Mesendoderm (in vitro differentiated cells): Measurements from ENCODE around the gene CUEDC1.

Experiments used
- DNase-seq: peaks from one replicate; pipeline ENCODE4 v3.0.0; 2013
- H2AK5ac ChIP-seq: 2 replicates; pipeline ENCODE4 v1.6.1; 2013; ENCODE audit warnings: low read length, inconsistent platforms
- H2BK120ac ChIP-seq: 2 replicates; pipeline ENCODE4 v1.6.1; 2013; ENCODE audit warnings: low read depth, mild to moderate bottlenecking, low read length, moderate library complexity, mixed read lengths
- H2BK15ac ChIP-seq: replicated peaks from 2 replicates; pipeline ENCODE4 v1.6.1; 2013; ENCODE audit warnings: low read depth, mild to moderate bottlenecking, moderate library complexity
- H2BK5ac ChIP-seq: 2 replicates; pipeline ENCODE4 v1.6.1; 2013; ENCODE audit warnings: low read length, inconsistent platforms
- H3K18ac ChIP-seq: 2 replicates; pipeline ENCODE4 v1.6.1; 2013; ENCODE audit warnings: mild to moderate bottlenecking, low read length, mixed read lengths
- H3K23ac ChIP-seq: one replicate; pipeline ENCODE4 v1.6.1; 2013; ENCODE audit warnings: low read length
- H3K27ac ChIP-seq: 2 replicates; pipeline ENCODE4 v1.5.1; 2013; ENCODE audit warnings: low read depth, mild to moderate bottlenecking, inconsistent platforms, low read length, moderate library complexity
- H3K27me3 ChIP-seq: 2 replicates; pipeline ENCODE4 v1.6.1; 2013; ENCODE audit warnings: low read length, control low read depth, mild to moderate bottlenecking, inconsistent platforms; ENCODE audit not compliant: insufficient read depth, poor library complexity
- H3K36me3 ChIP-seq: 2 replicates; pipeline ENCODE4 v1.6.1; 2013; ENCODE audit warnings: low read length, inconsistent platforms; ENCODE audit not compliant: control insufficient read depth, insufficient read depth
- H3K4ac ChIP-seq: one replicate; pipeline ENCODE4 v1.6.1; 2013; ENCODE audit warnings: low read depth, mild to moderate bottlenecking, low read length, moderate library complexity
- H3K4me1 ChIP-seq: 2 replicates; pipeline ENCODE4 v1.6.1; 2013; ENCODE audit warnings: low read depth, low read length, inconsistent platforms; ENCODE audit not compliant: control insufficient read depth
- H3K4me2 ChIP-seq: 2 replicates; pipeline ENCODE4 v1.6.1; 2013; ENCODE audit warnings: low read length
- H3K4me3 ChIP-seq: 2 replicates; pipeline ENCODE4 v1.5.1; 2013; ENCODE audit warnings: mild to moderate bottlenecking, low read length
- H3K56ac ChIP-seq: one replicate; pipeline ENCODE4 v1.6.1; 2013; ENCODE audit warnings: low read length
- H3K79me1 ChIP-seq: 2 replicates; pipeline ENCODE4 v1.6.1; 2013; ENCODE audit warnings: low read length, inconsistent platforms
- H3K79me2 ChIP-seq: 2 replicates; pipeline ENCODE4 v1.6.1; 2013; ENCODE audit warnings: mild to moderate bottlenecking, low read length; ENCODE audit not compliant: control insufficient read depth, insufficient read depth
- H3K9ac ChIP-seq: 2 replicates; pipeline ENCODE4 v1.6.1; 2013; ENCODE audit warnings: low read length, inconsistent platforms
- H4K5ac ChIP-seq: one replicate; pipeline ENCODE4 v1.6.1; 2013; ENCODE audit warnings: low read length
- H4K8ac ChIP-seq: one replicate; pipeline ENCODE4 v1.6.1; 2013; ENCODE audit warnings: low read depth, mild to moderate bottlenecking, control low read depth, low read length, moderate library complexity
- WGBS: extraction: QIAGEN DNeasy Blood & Tissue Kit; methylation state at CpG from one replicate; pipeline ENCODE4 v1.1.7; 2013; ENCODE audit warnings: low lambda C conversion rate, missing lambda C conversion rate; ENCODE audit not compliant: insufficient coverage; ENCODE audit errors: extremely low coverage; 5-methylcytosine and 5-hydroxymethylcytosine counted together

Gene CUEDC1

GRCh38 chr17:57905875-57906455 lies 49.2 kb downstream of the CUEDC1 start:
- Histone ChIP-seq H3K79me1 (no peaks in the 10 kb centered on the region), H3K18ac (no peak overlapping the region), H3K4ac (no peak overlapping the region), H3K36me3 (no peaks in the 10 kb centered on the region), H2BK5ac (no peak overlapping the region), H3K9ac (no peak overlapping the region), H3K23ac (no peak overlapping the region), H2BK120ac (no peak overlapping the region), H4K5ac (no peak overlapping the region), H3K4me1 (peaks cover 2% of the 10 kb centered on the region), H4K8ac (no peak overlapping the region), H3K4me2 (no peak overlapping the region), H3K56ac (no peak overlapping the region), H3K4me3 (no peak overlapping the region), H3K79me2 (no peaks in the 10 kb centered on the region), H2BK15ac (no peak overlapping the region), H2AK5ac (no peak overlapping the region), H3K27me3 (no peaks in the 10 kb centered on the region), H3K27ac (no peak overlapping the region)
- no peak for DNase-seq

GRCh38 chr17:57903961-57904360 lies 51.3 kb downstream of the CUEDC1 start:
- H3K4ac ChIP-seq = no peak overlapping the region
- no peak overlapping the region for H2BK120ac ChIP-seq
- no peak overlapping the region for H3K4me2 ChIP-seq
- no peak overlapping the region for H2AK5ac ChIP-seq
- H3K9ac ChIP-seq = no peak overlapping the region
- H3K18ac ChIP-seq = no peak overlapping the region
- H4K5ac ChIP-seq = no peak overlapping the region
- H3K4me3 ChIP-seq = no peak overlapping the region
- no peak overlapping the region for H3K27ac ChIP-seq
- WGBS = no CpG with 5 or more reads among the region's 7 CpGs
- peaks cover 2% of the 10 kb centered on the region for H3K4me1 ChIP-seq
- no peak for DNase-seq
- no peak overlapping the region for H3K23ac ChIP-seq
- H3K79me1 ChIP-seq = no peaks in the 10 kb centered on the region
- H3K56ac ChIP-seq = no peak overlapping the region
- no peaks in the 10 kb centered on the region for H3K79me2 ChIP-seq
- H3K27me3 ChIP-seq = no peaks in the 10 kb centered on the region
- no peak overlapping the region for H2BK5ac ChIP-seq
- no peak overlapping the region for H4K8ac ChIP-seq
- H3K36me3 ChIP-seq = no peaks in the 10 kb centered on the region
- H2BK15ac ChIP-seq = no peak overlapping the region

DNA sequence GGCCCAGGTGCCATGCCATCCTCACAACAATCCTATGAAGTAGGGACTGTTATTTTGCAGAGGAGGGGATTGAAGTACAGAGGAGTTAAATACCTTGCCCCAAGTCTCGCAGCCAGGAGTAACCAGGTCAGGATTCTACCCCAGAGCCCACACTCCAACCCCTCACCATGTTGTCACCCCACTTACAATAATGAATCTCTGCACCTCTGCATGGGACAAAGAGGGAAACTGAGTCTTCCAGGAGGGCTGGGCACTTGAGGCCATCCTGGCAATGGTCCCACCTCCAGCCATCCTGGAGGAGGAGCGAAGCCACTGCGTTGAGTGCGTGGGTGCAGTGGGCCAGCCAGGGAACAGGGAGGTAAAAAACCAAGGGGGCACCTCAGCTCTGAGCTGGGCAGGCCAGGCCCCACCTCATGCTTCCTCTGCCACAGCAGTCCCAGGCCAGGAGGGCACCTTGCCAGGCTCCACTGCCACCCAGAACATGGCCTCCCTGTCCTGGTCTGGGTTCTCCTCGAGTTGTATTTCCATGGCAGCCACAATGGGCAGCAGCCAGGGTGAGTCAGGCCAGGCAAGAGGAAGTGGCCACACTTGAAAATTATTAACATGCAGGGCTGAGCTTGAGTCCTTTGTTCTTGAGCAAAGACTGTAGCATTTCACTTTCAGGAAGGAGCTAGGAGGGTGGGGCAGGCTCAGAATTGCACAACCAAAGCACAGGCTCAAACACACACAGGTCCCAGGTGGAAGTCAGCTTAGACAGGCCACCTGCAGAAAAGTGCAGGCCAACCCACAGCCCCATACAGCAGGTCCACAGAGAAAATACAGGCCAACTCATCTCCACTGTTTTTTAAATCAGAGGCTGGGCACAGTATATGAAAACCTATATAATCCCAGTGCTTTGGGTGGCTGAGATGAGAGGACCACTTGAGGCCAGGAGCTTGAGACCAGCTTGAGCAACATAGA lies 52.1 kb downstream of the CUEDC1 start:
- H3K56ac ChIP-seq = peak overlapping the region; percentile 31
- no peak overlapping the region for H3K18ac ChIP-seq
- no peak overlapping the region for H4K8ac ChIP-seq
- H2BK15ac ChIP-seq = no peak overlapping the region
- no peak for DNase-seq
- H3K79me2 ChIP-seq = no peaks in the 10 kb centered on the region
- H3K4me3 ChIP-seq = no peak overlapping the region
- no peak overlapping the region for H2BK5ac ChIP-seq
- peaks cover 5% of the 10 kb centered on the region for H3K4me1 ChIP-seq
- H3K4me2 ChIP-seq = no peak overlapping the region
- no peak overlapping the region for H3K27ac ChIP-seq
- no peaks in the 10 kb centered on the region for H3K27me3 ChIP-seq
- no peak overlapping the region for H2BK120ac ChIP-seq
- no peak overlapping the region for H3K4ac ChIP-seq
- H3K9ac ChIP-seq = no peak overlapping the region
- no peak overlapping the region for H2AK5ac ChIP-seq
- H4K5ac ChIP-seq = no peak overlapping the region
- WGBS = no CpG with 5 or more reads among the region's 5 CpGs
- H3K79me1 ChIP-seq = no peaks in the 10 kb centered on the region
- H3K23ac ChIP-seq = no peak overlapping the region
- H3K36me3 ChIP-seq = no peaks in the 10 kb centered on the region

GRCh38 chr17:57902117-57902799 lies 53.0 kb downstream of the CUEDC1 start:
- Histone ChIP-seq H4K5ac (no peak overlapping the region), H3K36me3 (no peaks in the 10 kb centered on the region), H2AK5ac (no peak overlapping the region), H3K79me2 (no peaks in the 10 kb centered on the region), H2BK15ac (no peak overlapping the region), H3K23ac (no peak overlapping the region), H3K4me3 (no peak overlapping the region), H3K4ac (no peak overlapping the region), H3K27me3 (no peaks in the 10 kb centered on the region), H3K56ac (no peak overlapping the region), H2BK120ac (no peak overlapping the region), H4K8ac (no peak overlapping the region), H2BK5ac (no peak overlapping the region), H3K9ac (no peak overlapping the region), H3K79me1 (no peaks in the 10 kb centered on the region), H3K18ac (no peak overlapping the region), H3K27ac (no peak overlapping the region), H3K4me1 (peaks cover 5% of the 10 kb centered on the region), H3K4me2 (no peak overlapping the region)
- no CpG with 5 or more reads among the region's 13 CpGs for WGBS
- no peak for DNase-seq

DNA sequence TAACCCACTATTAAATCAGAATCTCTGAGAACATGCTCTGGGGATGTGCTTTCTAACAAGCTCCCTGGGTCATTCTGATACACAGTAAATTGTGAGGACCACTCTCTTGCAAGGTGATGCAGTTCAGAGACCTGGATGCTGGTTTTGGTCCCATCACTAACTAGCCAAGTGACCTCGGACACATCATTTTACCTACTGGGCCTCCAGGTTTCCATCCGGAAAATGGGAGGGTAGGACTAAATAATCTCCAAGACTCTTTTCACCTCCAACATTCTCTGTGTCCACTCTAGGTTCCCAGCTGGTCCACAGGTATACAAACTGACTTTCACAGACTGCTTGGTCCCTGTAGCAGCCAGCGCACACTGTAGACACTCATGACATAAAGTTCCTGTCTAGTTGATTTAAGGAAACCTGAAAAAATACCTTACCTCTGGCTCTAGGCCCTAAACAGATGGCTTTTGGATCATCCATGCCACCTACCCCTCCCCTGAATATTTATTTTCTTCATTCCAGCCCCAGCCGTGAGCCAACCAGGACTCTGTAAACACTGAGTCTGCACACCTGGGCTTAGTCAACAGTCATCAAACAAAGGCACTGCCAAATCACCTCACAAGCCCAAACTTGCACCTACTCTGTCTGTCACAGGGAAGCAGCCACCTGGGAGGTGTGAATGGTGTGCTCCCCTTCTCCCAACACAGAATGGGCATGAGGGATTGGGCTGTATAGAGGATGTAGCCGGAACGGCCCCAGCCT lies 54.0 kb downstream of the CUEDC1 start:
- no peak overlapping the region for H4K5ac ChIP-seq
- H3K18ac ChIP-seq = no peak overlapping the region
- H2BK120ac ChIP-seq = no peak overlapping the region
- no peak overlapping the region for H3K27ac ChIP-seq
- H3K79me1 ChIP-seq = no peaks in the 10 kb centered on the region
- no peak overlapping the region for H3K56ac ChIP-seq
- H3K4me3 ChIP-seq = no peak overlapping the region
- no peak overlapping the region for H2BK5ac ChIP-seq
- no peak overlapping the region for H2AK5ac ChIP-seq
- no peaks in the 10 kb centered on the region for H3K36me3 ChIP-seq
- H3K4me2 ChIP-seq = no peak overlapping the region
- H3K27me3 ChIP-seq = no peaks in the 10 kb centered on the region
- no peaks in the 10 kb centered on the region for H3K79me2 ChIP-seq
- no peak overlapping the region for H3K9ac ChIP-seq
- H3K4me1 ChIP-seq = peaks cover 5% of the 10 kb centered on the region
- H3K23ac ChIP-seq = no peak overlapping the region
- H3K4ac ChIP-seq = no peak overlapping the region
- no peak overlapping the region for H4K8ac ChIP-seq
- H2BK15ac ChIP-seq = no peak overlapping the region
- no CpG with 5 or more reads among the region's 6 CpGs for WGBS
- DNase-seq = no peak
